C4-2B (cell line): ENCODE results near the gene USPL1.

Source experiments
- CTCF ChIP-seq: fragments of 450-650 bp; conservative IDR thresholded peaks from 2 replicates; pipeline ENCODE4 v1.5.1; 2017; ENCODE audit warnings: mild to moderate bottlenecking
- ZFX ChIP-seq: fragments of 450-650 bp; IDR thresholded peaks from 2 replicates; pipeline ENCODE4 v1.6.1; 2017

GRCh38 chr13:30671271-30671815, 53.6 kb downstream of the USPL1 start:
- TF ChIP-seq CTCF (no peak), ZFX (no peak)
